Stomach smooth muscle (tissue), 2 donors: ENCODE measurements around the gene PIEZO2.
"Not testable (repeated sequence)": the region's sequence is repeated elsewhere in the genome, so short reads cannot be mapped to it uniquely, and the experiment has no call there.

Source experiments
- H3K27ac ChIP-seq: one replicate; pipeline ENCODE4 v1.7.0; 2013; ENCODE audit warnings: mild to moderate bottlenecking, low read length, inconsistent platforms
- H3K27me3 ChIP-seq, 2 donors: one replicate each; pipeline ENCODE4 v1.7.0; 2013; ENCODE audit warnings: low read length in 2 of 2; ENCODE audit not compliant: insufficient read depth in 2 of 2, control insufficient read depth in 1 of 2
- H3K36me3 ChIP-seq, 2 donors: one replicate each; pipeline ENCODE4 v1.7.0; 2013; ENCODE audit warnings: low read length in 2 of 2; ENCODE audit not compliant: control insufficient read depth in 2 of 2, insufficient read depth in 2 of 2
- H3K4me1 ChIP-seq: one replicate; pipeline ENCODE4 v1.7.0; 2013; ENCODE audit warnings: low read length; ENCODE audit not compliant: control insufficient read depth, insufficient read depth
- H3K4me3 ChIP-seq, 2 donors: one replicate each; pipeline ENCODE4 v1.7.0; 2013; ENCODE audit warnings: low read length in 2 of 2
- H3K9ac ChIP-seq, 2 donors: one replicate each; pipeline ENCODE4 v1.7.0; 2013; ENCODE audit warnings: low read length in 2 of 2, mild to moderate bottlenecking in 1 of 2
- H3K9me3 ChIP-seq, 2 donors: one replicate each; pipeline ENCODE4 v1.7.0; 2013; ENCODE audit warnings: low read length in 2 of 2; ENCODE audit not compliant: control insufficient read depth in 2 of 2
- donor health status: healthy.
- donor health status: Pancreatic carcinoma.

Gene PIEZO2

GRCh38 chr18:10914610-10915009 is 234.8 kb downstream of the PIEZO2 start:
- not testable (repeated sequence) for H3K36me3 ChIP-seq, H3K9ac ChIP-seq, H3K4me1 ChIP-seq, H3K27ac ChIP-seq, H3K27me3 ChIP-seq, H3K9me3 ChIP-seq, H3K4me3 ChIP-seq

GRCh38 chr18:10913919-10914318 is 235.4 kb downstream of the PIEZO2 start:
- Histone ChIP-seq H3K4me3 (no peak overlapping the region), H3K4me1 (no peaks in the 10 kb centered on the region), H3K9me3 (no peaks in the 10 kb centered on the region), H3K27ac (no peak overlapping the region), H3K36me3 (no peaks in the 10 kb centered on the region), H3K9ac (no peak overlapping the region), H3K27me3 (no peaks in the 10 kb centered on the region)

DNA sequence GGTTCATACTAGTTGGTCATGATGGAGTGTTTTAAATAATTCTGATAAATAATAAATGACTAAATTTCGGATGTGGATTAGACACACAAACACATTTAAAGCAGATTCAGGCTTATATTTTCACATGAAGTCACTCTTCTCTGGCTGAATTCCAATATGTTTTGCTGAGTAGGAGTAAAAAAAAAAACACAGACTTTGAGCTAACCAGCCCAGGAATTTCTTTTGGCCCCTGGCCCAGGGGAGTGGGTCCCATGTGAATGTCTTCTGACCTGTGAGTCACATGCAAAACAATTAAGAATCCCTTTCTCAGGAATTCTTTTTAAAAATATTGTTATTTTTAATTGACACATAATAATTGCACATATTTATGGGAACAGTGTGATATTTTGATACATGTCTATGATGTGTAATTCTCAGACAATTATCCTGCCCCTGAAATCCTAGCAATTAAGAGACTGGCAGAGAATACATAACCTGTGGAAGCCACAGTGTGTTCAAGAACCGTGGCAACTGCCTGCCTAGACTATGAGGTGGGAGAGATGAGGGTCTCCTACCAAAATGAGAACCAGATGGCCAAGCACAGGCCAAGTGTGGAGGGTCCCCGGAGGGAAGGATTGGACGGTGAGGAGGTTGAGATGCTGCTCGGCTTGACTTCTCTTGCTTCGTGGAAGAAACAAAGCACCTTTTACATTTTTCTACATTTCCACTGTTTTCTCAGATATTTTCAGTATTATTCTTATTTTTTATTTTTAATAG is 236.4 kb downstream of the PIEZO2 start:
- H3K36me3 ChIP-seq, result no peaks in the 10 kb centered on the region
- H3K27me3 ChIP-seq, result no peaks in the 10 kb centered on the region
- H3K4me1 ChIP-seq, result no peaks in the 10 kb centered on the region
- no peaks in the 10 kb centered on the region for H3K9me3 ChIP-seq
- no peak overlapping the region for H3K27ac ChIP-seq
- no peak overlapping the region for H3K4me3 ChIP-seq
- H3K9ac ChIP-seq, result no peak overlapping the region

GRCh38 chr18:10909724-10910123 is 239.6 kb downstream of the PIEZO2 start:
- Histone ChIP-seq H3K4me3 (no peak overlapping the region), H3K4me1 (no peaks in the 10 kb centered on the region), H3K36me3 (no peaks in the 10 kb centered on the region), H3K9ac (no peak overlapping the region), H3K9me3 (no peaks in the 10 kb centered on the region), H3K27me3 (no peaks in the 10 kb centered on the region), H3K27ac (no peak overlapping the region)

DNA sequence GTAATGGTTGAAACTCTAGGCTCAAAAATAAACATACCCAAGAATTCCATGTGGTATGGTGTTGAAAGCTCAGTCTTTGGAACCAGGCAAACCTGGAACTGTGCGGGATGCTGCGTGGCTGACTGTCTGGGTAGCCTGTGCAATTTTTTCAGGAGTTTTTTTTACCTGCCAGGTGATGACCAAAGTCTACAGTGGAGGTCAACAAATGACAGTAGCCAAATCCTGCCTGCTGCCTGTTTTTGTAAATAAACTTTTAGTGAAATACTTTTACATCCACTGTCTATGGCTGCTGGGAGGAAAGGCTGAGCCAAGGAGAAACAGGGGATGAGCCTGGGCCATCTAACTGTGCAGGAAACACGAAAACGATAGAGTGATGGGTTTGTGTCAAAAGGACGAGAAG is 240.6 kb downstream of the PIEZO2 start:
- Histone ChIP-seq H3K4me3 (no peak overlapping the region), H3K9me3 (no peaks in the 10 kb centered on the region), H3K27me3 (no peaks in the 10 kb centered on the region), H3K9ac (no peak overlapping the region), H3K4me1 (no peaks in the 10 kb centered on the region), H3K36me3 (no peaks in the 10 kb centered on the region), H3K27ac (no peak overlapping the region)

DNA sequence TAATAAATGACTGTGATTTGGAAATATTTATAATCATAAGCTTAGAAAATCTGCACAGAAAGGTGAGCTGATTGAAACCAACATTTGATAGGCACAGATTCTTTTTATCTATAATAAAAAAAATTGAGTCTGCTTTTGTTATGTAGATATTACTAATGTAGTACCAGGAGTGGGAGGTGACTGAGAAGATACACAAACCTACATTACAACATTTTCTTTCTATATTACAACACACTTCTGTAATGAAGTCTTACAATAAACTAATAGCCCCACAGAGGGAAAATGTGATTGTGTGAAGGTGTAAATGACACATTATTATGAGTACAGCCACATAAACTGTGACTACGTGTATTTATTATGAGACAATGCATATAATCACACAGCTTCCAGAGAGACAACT is 241.6 kb downstream of the PIEZO2 start:
- no peaks in the 10 kb centered on the region for H3K36me3 ChIP-seq
- no peaks in the 10 kb centered on the region for H3K9me3 ChIP-seq
- H3K9ac ChIP-seq, result no peak overlapping the region
- H3K27ac ChIP-seq, result no peak overlapping the region
- no peak overlapping the region for H3K4me3 ChIP-seq
- no peaks in the 10 kb centered on the region for H3K27me3 ChIP-seq
- no peaks in the 10 kb centered on the region for H3K4me1 ChIP-seq

DNA sequence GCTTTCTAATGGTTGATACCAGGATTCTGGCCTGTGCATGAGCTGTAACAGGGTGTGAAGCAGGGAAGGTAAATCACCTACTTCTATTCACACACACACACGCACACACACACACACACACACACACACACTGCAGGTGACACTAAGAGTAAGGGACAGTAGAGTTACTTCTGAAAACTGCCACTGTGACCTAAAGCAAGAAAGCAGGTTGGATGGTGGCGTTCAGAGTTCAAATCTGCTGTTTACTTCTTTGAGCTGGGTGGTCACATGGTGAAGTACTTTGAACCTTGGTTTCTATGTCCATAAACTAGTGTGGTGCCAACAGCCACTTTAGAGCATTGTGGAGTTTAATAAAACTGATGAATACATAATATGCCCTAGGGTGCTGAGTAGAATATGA is 248.0 kb downstream of the PIEZO2 start:
- H3K27me3 ChIP-seq, result no peaks in the 10 kb centered on the region
- no peak overlapping the region for H3K9ac ChIP-seq
- H3K4me1 ChIP-seq, result no peaks in the 10 kb centered on the region
- no peak overlapping the region for H3K4me3 ChIP-seq
- H3K27ac ChIP-seq, result no peak overlapping the region
- H3K36me3 ChIP-seq, result no peaks in the 10 kb centered on the region
- no peaks in the 10 kb centered on the region for H3K9me3 ChIP-seq

GRCh38 chr18:10900435-10900834 is 248.9 kb downstream of the PIEZO2 start:
- Histone ChIP-seq H3K27ac (no peak overlapping the region), H3K36me3 (no peaks in the 10 kb centered on the region), H3K9ac (no peak overlapping the region), H3K9me3 (no peaks in the 10 kb centered on the region), H3K27me3 (no peaks in the 10 kb centered on the region), H3K4me1 (no peaks in the 10 kb centered on the region), H3K4me3 (no peak overlapping the region)

DNA sequence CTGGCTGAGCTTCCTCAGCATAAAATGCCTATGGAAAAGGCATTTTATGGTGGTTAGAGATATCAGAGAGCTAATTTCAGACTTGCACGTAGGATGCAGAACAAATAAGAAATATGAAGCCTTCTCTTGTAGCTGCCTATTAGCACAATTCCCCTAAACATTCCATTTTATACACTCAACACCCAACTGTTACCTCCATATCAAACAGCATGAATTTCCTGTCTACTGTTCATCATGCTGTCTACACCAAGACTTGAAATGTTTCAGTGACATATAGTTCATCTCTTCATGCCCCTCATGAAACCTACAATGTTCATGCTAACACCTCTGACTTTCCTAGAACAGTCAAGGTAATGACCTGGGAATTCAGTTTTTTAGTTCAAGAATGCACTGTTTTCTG is 249.9 kb downstream of the PIEZO2 start:
- H3K36me3 ChIP-seq, result no peaks in the 10 kb centered on the region
- no peak overlapping the region for H3K4me3 ChIP-seq
- no peaks in the 10 kb centered on the region for H3K4me1 ChIP-seq
- no peak overlapping the region for H3K27ac ChIP-seq
- H3K9me3 ChIP-seq, result no peaks in the 10 kb centered on the region
- H3K27me3 ChIP-seq, result no peaks in the 10 kb centered on the region
- H3K9ac ChIP-seq, result no peak overlapping the region

DNA sequence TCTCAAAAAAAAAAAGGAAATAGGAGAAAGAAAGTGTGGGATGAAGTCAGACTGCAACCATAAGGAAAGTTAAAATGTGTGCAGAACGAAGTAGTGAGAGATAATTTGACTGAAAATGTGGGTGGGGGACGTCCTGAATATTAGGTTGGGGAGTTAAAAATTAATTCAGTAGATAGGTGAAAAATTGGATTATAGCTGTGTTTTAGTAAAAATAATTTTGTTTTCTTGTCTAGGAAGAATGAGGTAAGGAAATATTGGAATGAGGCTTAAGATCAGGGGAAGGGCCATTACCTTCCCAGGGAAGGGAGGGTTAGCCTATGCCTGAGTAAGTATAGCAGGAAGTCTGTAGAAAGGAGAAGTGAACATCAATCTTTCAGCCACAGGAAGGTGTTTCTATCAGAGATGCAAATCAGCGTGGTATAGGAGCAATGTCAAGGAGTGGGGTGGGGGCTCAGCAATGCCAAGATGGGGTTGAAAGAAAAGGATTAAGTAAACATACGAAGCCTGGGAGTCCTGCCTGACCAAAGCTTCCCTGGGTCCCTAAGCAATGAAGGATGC is 250.9 kb downstream of the PIEZO2 start:
- Histone ChIP-seq H3K4me1 (no peaks in the 10 kb centered on the region), H3K27ac (no peak overlapping the region), H3K27me3 (no peaks in the 10 kb centered on the region), H3K36me3 (no peaks in the 10 kb centered on the region), H3K9ac (no peak overlapping the region), H3K9me3 (no peaks in the 10 kb centered on the region), H3K4me3 (no peak overlapping the region)

DNA sequence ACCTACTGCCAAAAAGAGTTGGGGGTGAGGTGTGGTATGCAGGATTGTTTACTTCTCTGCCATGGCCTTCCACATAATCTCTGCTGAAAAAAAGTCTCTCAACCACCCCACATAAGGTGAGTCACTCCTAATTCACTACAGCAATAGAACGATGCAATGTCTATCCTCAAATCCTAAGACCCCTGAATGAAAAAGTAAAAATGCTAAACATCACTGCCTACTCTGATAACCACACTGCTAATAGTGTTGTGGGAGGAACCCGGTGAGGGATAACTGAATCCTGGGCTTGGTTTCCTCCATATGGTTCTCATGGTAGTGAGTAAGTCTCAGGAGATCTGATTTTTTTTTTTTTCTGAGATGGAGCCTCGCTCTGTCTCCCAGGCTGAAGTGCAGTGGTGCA is 252.5 kb downstream of the PIEZO2 start:
- H3K9me3 ChIP-seq, result no peaks in the 10 kb centered on the region
- no peak overlapping the region for H3K9ac ChIP-seq

More for the DNA sequence above, 252.5 kb downstream of the PIEZO2 start:
- no peak overlapping the region for H3K27ac ChIP-seq
- H3K4me3 ChIP-seq, result no peak overlapping the region
- no peaks in the 10 kb centered on the region for H3K4me1 ChIP-seq
- H3K27me3 ChIP-seq, result no peaks in the 10 kb centered on the region
- no peaks in the 10 kb centered on the region for H3K36me3 ChIP-seq
